Left cardiac atrium (tissue), 4 donors: ENCODE results near the gene ACADVL. TPM values are rescaled to one million over a fixed set of nuclear protein-coding genes. Genes with fewer than 3 reads are reported as not detected.
"Not testable (repeated sequence)": the region's sequence is repeated elsewhere in the genome, so short reads cannot be mapped to it uniquely, and the experiment has no call there.

Experiments
- ATAC-seq, 2 donors: fragments of 200-7000 bp; cut with Tn5 transposase; one replicate each; pipeline ENCODE4 v1.9.1; 2020; ENCODE audit warnings: mild to moderate bottlenecking in 2 of 2, moderate library complexity in 2 of 2
- DNase-seq: peaks from one replicate; pipeline ENCODE4 v3.0.0-alpha.2; 2020
- intact Hi-C, 2 donors: fragments of 100-400 bp; cut with DNase I; formaldehyde crosslinking; loops; one replicate each; pipeline versions ENCODE4 v1.14.1 to v1.15.1; 2022 to 2023
- total RNA-seq, 2 donors: library from RNA; stranded (reverse); fragmentation: NEBNext Ultra II Directional; extraction: Animal tissue kit (Norgen Biotek cat#: 25700); gene quantifications; one replicate each; pipeline ENCODE4 v1.2.1, GENCODE V29; 2021
- donor health status: DM: no; HTN: yes; CAD: no.
- donor health status: DM: no; HTN: yes; CAD: no; lungs with severe emphysema.
- donor health status: DM: yes; HTN: yes; CAD: no.
- donor health status: Dilated cardiomyopathy.

ACADVL gene
- total RNA-seq, 2 donors from 2014 or later, result 891 to 1,101 TPM

- peak; percentile 59 to 63 for ATAC-seq
- intact Hi-C loops, result no loop called here
- DNase-seq, result peak; percentile 97
Measured at GRCh38 chr17:7242717-7243452, 23.1 kb downstream of the ACADVL start.

DNA sequence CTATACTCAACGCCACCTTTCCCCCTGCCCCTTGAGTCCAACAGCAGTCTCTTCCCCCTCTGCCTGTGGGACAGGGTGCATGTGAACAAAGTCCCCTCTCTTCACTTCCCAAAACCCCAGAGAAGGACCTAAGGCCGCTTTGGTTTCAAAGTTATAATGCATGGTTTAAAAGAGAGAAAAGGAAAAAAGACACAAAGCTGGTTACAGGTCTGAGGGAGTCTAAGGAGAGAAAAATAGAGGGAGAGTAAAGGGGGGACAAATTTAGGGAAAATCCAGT, 23.7 kb downstream of the ACADVL start:
- intact Hi-C loops, result no loop called here
- no peak for ATAC-seq

GRCh38 chr17:7243838-7244237, 24.1 kb downstream of the ACADVL start:
- ATAC-seq, intact Hi-C loops, DNase-seq: not testable (repeated sequence)

More for the DNA sequence above, 23.7 kb downstream of the ACADVL start:
- no peak for DNase-seq

- intact Hi-C loops, result no loop called here
Measured at GRCh38 chr17:7246779-7247178, 27.0 kb downstream of the ACADVL start.

DNA sequence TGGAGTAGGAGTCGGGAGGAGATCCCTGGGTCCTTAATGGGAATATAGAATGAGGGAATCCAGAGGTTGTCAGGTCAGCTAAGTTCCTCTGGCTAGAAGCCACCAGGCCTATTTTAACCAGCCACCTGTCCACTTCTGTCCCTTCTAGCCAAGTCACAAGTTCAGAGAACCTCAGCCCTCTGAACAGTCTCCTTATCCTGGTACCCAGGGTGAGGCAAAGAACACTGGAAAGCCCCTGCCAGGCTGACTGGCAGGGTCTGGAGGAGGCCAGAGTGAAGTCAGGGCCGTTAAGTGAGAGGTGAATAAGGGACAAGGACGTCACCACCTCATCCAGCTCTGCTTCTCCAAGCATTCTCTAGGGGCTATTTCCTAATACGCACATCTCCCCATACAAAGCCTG, 29.1 kb downstream of the ACADVL start:
- intact Hi-C loops, result no loop called here
- no peak for ATAC-seq
- no peak for DNase-seq

More at GRCh38 chr17:7246779-7247178, 27.0 kb downstream of the ACADVL start:
- ATAC-seq (no peak), DNase-seq (no peak)

DNA sequence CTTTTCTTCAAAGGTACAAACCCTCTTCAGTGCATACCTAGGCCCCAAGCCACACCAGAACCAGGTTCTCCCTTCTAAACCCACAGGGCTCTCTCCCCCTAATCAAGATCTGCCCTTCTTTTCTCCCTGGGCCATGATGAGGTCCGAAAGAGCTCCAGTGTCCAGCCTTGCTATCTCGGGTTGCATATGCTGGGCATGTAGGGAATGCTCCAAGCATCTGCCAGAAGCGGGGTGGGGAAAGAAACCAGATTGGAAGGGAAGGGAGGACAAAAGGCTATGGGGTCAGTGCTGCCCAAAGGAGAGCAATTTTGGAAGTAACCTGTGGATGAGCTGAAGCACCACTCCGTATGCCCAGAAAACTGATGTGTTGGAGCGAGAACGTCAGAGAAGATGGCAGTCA, 29.5 kb downstream of the ACADVL start:
- intact Hi-C loops, result no loop called here
- ATAC-seq (no peak), DNase-seq (no peak)

- ATAC-seq, result no peak
- DNase-seq, result no peak
- intact Hi-C loops, result no loop called here
Measured at GRCh38 chr17:7249830-7250229, 30.1 kb downstream of the ACADVL start.

- no peak for ATAC-seq
- DNase-seq, result no peak
- intact Hi-C loops, result no loop called here
Measured at GRCh38 chr17:7250695-7251627, 31.2 kb downstream of the ACADVL start.

DNA sequence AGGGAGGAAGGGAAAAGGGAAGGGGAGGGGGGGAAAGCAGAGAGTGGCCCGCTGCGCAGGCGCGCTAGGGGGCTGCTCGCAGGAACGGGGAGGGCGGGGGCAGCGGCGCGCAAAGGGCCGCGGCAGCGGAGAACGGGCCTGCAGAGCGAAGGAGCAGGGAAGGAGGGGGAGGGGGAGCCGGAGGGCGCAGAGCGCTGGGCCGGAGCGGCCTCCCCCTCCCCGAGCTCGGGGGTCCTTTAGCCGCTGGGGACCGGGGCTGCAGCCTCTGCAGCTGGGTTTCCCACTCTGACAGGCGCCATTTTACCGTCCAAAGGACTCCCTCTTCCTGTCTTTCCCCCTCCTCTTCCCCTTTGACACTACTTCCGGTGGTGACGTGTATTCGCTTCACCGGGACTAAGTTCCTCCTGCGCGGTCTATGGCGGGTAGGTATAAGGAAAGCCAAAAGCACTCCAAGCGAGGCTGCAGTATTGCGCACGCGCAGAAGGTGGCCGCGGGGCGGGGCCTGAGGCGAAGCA, 32.0 kb downstream of the ACADVL start, which contains the start of gene CTDNEP1:
Gene CTDNEP1 (minus strand): TSS at position 74 of the 515 bp plus-strand sequence. CDS start 438 bp downstream, outside the sequence.
- DNase-seq, result peak; percentile 98
- intact Hi-C loops, result no loop called here

GRCh38 chr17:7252176-7253043, 32.7 kb downstream of the ACADVL start, which contains the start of gene ELP5:
TSS of gene ELP5 (plus strand) at chr17:7252215. CDS start at chr17:7252551, 336 bp downstream.
- ATAC-seq (peak; percentile 77 to 80), DNase-seq (peak; percentile 97)
- intact Hi-C loops, result no loop called here

More for the DNA sequence above, 32.0 kb downstream of the ACADVL start, which contains the start of gene CTDNEP1:
- peak; percentile 94 to 97 for ATAC-seq

DNA sequence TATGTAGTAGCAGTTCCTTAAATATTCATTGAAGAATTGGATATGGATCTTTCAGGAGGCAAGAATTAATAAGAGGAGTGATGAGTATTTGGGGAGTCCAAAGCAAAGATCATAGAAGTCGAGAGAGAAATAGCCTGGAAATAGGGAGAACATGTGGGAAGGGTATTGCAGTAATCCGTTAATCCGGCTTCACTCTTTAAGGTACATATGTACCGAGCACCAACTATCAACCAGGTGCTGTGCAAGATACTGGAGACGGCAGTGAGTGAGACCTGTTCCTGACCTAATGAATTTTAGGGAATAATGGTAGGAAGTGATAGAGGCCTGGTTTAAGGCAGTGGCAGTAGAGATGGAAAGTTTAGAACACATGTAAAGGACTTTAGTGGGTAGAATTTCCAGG, 33.3 kb downstream of the ACADVL start:
- DNase-seq (no peak), ATAC-seq (no peak)
- intact Hi-C loops, result no loop called here

DNA sequence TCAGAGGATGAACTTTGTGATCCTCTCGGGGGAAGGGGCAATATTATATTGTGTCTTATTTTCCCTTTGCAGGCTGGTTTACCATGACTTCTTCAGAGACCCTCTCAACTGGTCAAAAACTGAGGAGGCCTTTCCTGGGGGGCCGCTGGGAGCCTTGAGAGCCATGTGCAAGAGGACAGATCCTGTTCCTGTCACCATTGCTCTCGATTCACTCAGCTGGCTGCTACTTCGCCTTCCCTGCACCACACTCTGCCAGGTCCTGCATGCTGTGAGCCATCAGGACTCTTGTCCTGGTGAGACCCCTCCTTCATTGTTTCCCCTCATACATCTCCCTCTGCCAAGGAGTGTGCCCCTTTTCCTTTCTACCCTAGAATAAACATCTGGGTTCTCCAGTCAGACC, 34.8 kb downstream of the ACADVL start:
- intact Hi-C loops, result no loop called here
- ATAC-seq (no peak), DNase-seq (no peak)

DNA sequence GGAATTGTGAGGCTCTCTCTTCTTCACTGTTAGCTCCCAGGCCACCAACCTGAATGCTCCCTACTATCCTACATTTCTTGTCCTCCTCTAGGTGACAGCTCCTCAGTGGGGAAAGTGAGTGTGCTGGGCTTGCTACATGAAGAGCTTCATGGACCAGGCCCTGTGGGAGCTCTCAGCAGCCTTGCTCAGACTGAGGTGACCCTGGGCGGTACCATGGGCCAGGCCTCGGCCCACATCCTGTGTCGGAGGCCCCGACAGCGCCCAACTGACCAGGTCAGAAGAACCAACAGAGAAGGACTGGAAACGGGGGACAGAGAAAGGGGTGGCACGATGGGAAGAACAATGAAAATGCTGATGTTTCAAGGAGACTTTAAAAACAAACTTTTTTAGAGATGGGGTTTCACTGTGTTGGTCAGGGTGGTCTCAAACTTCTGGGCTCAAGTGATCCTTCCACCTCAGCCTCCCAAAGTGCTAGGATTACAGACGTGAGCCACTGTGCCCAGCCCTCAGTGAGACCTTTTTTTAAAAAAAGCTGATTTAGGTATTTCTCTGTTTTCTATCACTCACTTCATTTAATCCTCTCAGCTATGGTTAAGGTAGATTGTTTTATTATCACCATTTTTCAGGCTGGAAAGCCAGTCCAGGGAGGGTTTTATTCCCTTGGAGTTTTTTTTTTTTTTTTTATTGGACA, 37.2 kb downstream of the ACADVL start:
- DNase-seq, result no peak
- no peak for ATAC-seq
- intact Hi-C loops, result no loop called here

- ATAC-seq (no peak), DNase-seq (peak; percentile 48)
- intact Hi-C loops, result no loop called here
Measured at GRCh38 chr17:7258731-7259554, 39.2 kb downstream of the ACADVL start.

DNA sequence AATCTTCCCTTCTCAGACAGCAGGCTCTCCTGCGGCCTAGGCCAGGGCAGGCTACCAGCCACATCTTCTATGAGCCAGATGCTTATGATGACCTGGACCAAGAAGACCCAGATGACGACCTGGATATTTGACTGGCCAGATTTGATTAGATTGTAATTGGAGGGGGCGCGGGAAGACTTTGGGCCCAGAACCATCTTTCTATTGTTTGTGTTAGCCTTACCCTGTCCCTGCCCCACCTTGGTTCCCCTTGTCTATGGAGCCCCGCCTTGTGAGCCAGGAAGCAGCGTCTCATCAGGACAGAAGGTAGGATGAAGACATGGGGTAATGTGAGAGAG, 39.8 kb downstream of the ACADVL start:
- intact Hi-C loops, result no loop called here
- DNase-seq (no peak), ATAC-seq (no peak)

- intact Hi-C loops, result no loop called here
- DNase-seq (no peak), ATAC-seq (no peak)
Measured at GRCh38 chr17:7260151-7260550, 40.4 kb downstream of the ACADVL start.

GRCh38 chr17:7260651-7261378, 41.1 kb downstream of the ACADVL start:
- intact Hi-C loops, result no loop called here
- no peak for DNase-seq
- peak; percentile 66 to 68 for ATAC-seq
